ENCODE results near the gene LARGE1.

The LARGE1 gene

DNA sequence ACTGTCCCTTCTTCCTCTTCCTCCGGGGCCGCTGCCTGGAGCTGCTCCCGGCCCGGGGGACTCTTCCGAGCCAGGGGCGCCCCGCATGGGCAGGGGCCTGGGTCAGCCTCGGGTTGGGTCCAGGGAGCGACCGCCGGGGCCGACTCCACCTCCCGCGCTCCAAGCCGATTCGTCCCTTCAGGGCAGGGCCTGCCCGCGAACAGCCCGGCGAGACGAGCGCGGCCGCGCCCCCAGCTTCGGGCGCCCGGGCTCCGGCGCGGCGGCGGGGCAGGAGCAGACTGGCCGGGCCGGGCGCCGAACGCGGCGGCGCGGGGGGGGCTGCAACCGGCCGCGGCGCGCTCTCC is at the start of gene LARGE1:
TSS of gene LARGE1 (minus strand) at position 280 of the 344 bp plus-strand sequence.
- no peak for DNase-seq (ENCODE audit: low read depth in 2 of 2)

DNA sequence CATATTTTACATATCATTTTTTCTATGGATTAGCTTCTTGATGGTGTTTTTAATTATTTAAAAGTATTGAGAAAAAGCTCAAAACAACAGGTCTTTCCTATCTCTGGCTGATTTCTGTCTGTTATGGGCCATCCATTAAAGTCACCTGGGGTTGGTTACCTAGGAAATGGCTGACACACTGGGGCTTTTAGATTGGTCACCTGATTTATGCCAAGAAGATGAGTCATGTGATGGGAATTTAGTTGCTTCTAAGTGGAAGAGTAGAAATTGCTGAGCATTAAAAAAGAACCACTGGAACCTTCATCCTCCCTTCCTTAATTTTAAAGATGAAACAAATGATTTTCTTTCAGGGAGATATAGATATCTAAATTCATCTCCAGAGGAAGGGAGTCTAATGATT is 48.8 kb upstream of the LARGE1 start:
- no peak for DNase-seq (ENCODE audit: low read depth in 2 of 2)

DNA sequence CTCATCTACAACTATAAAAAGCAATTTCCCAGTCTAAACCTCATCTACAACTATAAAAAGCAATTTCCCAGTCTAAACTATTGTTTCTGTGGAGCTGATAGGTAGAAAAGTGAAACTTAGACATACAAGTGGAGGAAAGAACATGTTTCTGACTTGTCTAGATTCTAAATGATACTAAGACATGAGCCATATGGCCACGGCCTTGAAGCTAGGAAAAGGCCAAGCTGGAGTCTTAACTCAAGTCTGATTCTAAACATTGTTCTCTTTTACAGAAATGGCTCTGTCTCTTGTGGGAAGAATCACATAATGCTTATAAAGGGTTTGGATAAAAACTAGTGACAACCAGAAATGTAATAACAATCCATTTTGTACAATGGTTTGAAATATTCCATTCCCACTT is 43.8 kb upstream of the LARGE1 start:
- DNase-seq (ENCODE audit: low read depth in 2 of 2): no peak

DNA sequence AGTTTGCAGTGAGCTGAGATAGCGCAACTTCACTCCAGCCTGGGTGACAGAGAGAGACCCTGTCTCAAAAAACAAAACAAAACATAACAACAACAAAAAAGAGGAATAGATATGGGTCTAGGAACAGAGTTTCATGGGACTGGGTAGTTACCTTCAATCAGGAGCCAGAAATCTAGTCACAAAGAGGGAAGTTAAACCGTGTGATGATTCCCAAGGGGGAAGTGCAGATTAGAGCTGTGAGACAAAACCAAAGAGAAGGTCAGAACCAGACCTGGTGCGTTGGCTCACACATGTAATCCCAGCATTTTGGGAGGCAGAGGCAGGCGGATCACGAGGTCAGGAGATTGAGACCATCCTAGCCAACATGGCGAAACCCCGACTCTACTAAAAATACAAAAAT is 42.1 kb upstream of the LARGE1 start:
- DNase-seq (ENCODE audit: low read depth in 2 of 2): no peak

DNA sequence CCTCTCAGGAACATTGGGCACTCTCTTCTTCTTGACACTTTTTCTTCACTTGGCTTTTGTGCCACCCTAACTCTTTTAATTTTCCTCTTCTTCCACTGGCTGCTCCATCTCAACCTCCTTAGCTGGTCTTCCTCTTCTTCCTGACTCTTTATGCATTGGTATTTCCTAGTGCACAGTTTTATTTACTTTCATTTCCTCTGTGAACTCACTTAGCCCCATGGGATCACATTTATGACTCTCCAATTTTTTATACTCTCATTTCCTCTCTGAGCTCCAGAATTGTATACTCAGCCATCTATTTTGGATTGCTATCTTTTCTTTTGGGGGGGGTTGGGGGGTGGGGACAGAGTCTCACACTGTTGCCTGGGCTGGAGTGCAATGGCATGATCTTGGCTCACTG is 38.5 kb upstream of the LARGE1 start:
- DNase-seq (ENCODE audit: low read depth in 2 of 2): no peak

DNA sequence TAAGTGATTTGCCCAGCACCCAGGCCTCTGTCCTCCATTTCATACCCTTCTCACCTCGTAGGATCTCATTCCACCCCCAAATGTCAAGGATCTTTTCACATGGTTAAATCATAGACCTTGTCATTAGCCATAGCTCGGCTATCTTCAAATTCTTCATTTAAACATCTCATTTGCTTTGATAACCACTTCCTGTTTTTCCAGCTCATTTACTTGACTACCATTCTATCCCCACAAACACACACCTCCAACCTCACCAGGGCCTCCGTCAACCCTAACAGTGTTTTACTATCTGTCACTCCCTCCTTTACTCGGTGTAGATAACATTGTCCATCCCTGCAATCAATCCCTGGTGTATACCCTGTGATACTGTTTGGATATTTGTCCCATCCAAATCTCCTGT is 36.8 kb upstream of the LARGE1 start:
- DNase-seq (ENCODE audit: low read depth in 2 of 2): no peak

DNA sequence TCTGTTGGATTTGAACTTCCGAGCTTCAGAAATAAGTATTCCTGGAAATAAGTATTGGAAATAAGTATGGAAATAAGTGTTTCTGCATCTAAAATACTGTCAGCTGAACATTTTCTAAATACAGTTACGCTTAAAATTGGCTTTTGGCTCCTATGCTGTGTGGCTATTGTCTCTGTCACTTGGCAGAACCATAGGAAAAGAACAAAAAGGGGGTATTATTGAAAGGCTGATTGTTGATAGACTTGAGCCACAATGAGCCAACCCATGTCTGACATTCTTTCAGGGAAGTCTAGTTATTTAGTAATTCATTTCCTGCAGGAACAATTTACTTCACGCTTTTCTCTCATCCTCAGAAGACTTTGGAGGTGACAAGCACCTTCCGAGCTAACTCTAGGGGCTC is 32.5 kb upstream of the LARGE1 start:
- DNase-seq (ENCODE audit: low read depth in 2 of 2): no peak

DNA sequence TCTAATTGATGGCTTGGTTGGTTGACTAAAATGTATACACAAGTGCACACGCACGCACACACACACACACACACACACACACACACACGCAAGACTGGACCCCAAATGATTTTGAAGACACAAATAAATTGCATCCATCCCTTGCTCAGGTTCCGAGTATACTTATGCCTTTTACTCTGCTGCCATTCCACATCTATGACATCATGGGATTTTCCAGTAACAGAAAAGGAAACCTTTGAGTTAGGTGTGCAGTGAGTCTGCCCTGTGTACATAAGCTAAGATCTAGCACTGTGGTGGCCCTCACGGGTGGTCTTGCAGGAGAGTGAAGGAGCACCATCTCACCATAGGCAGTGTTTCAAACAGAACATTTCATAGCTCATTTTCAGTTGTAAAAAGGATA is 20.5 kb upstream of the LARGE1 start:
- DNase-seq (ENCODE audit: low read depth in 2 of 2): no peak

DNA sequence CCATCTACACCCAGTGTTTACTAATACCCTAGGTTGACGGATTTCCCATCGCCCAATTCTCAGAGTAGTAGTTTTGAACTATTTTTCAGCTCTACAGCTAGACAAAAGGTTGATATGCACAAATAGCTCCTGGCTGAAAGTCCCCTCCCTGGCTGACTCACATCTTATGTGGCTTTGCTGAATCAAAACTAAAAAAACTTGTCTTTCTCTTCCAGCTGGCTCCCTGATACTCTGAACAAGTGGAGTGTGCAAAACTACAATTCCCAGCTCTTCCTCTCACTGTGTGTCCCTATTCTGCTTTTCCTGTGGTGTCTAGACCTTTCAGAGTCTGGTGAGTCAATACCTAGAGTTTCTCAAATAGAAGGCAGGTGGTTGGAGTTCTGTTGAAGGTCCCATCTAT is 12.7 kb upstream of the LARGE1 start:
- DNase-seq (ENCODE audit: low read depth in 2 of 2): no peak

DNA sequence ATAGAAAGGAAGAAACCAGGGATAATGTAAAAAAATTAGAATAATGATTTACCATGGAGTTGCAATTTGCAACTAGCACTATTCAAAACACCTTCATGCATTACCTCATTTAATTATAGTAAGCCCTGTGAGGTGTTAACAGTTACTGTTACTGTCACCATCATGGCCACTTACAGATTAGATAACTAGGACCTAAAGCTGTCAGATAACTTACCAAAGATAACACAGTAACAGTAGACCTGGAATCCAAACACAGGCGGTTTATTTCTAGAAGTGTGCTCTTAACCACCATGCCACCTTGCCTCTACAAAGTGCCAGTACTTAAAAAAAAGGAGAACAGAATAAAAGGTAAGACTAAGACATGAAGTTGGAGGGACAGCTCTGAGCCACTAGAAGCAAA is 11.1 kb upstream of the LARGE1 start:
- DNase-seq (ENCODE audit: low read depth in 2 of 2): no peak

DNA sequence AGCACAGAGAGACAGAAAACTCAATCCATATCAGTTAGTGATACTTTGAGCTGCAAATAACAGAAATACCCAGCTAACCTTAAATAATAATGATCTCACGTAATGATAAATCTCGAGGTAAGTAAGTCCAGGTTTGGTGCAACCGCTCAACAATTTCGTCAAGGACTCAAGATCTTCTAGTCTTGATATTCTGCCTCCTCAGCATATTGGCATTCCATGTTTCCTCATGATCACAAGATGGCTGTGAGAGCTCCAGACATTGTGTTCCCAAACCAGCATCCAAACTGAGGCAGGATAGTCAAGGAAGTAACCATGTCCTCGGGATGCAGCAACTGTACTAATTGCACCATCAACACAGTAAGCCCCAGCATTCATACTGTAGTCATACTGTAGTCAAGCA is 7.5 kb upstream of the LARGE1 start:
- DNase-seq (ENCODE audit: low read depth in 2 of 2): no peak

DNA sequence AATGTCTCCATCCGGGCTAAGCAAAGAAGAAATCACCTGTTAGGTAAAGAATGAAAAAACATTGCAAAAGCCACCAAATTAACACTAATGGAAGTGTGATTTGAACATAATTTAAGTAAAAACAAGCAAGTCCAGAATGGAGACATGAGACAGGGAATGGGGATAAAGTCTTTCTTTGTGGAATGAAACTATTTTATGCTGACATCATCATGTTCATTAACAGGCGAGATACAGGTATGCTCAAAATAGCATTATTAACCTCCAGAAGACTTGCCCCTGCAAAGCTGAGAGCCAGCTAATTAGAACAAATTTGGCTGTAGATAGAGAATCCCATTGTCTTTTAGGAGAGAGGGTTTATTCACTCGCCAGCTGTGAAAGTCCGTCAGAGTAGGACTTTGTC is 4.9 kb upstream of the LARGE1 start:
- DNase-seq (ENCODE audit: low read depth in 2 of 2): no peak

DNA sequence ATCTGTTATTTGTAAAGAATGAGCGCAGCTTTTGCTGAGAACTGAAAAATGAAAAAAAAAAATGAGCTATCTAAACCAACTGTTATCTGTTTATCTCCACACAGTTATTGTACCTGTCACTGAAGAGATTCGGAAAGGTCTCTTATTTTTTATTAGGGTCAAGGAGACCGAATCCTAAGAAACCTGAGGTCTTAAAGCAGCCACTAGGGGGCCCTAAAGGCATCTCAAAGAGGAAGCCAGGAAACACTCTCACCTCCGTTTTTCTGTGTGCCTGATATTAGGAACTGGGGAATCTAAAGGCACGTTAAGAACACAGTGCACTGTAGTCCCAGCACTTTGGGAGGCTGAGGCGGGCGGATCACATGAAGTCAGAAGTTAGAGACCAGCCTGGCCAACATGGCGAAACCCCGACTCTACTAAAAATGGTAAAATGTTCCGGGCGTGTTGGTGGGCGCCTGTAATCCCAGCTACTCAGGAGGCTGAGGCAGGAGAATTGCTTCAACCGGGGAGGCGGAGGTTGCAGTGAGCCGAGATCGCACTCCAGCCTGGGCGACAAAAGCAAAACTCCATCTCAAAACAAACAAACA is 3.5 kb upstream of the LARGE1 start:
- no peak for DNase-seq (ENCODE audit: low read depth in 2 of 2)

DNA sequence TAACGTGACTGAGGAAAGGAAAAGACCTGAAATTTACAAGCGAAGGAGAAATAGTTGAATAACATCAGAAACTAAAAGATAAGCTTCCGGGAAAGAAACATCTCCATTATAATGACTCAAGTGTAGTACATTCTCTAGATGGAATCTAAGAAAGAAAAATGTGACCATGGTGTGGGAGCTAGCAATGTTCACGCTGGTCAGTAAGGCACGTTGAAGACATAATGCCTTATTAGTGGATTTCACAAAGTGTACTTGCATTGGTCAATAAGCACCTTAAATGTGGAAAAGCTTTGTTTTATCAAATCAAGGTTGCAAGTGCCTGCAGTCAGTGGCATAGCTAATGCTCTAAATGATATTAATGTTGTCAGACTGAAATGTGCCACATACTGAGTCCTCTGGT is 2.8 kb upstream of the LARGE1 start:
- no peak for DNase-seq (ENCODE audit: low read depth in 2 of 2)

DNA sequence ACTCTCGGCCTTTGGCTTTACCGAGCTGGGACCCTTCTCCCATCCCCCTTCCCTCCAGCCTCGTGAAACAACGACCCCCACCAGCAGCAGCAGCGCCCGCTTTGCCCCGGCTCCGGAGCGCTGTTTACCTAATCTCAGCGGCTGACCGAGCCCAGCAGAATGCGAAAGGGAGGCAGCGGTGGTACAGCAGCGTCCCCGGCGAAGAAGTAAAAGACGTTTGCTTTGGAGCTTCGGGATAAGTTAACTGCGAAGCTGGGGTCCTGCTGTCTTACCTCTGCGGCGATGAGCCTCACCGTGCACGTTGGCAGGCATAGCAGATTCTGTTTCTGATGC is 2.0 kb upstream of the LARGE1 start:
- no peak for DNase-seq (ENCODE audit: low read depth in 2 of 2)

DNA sequence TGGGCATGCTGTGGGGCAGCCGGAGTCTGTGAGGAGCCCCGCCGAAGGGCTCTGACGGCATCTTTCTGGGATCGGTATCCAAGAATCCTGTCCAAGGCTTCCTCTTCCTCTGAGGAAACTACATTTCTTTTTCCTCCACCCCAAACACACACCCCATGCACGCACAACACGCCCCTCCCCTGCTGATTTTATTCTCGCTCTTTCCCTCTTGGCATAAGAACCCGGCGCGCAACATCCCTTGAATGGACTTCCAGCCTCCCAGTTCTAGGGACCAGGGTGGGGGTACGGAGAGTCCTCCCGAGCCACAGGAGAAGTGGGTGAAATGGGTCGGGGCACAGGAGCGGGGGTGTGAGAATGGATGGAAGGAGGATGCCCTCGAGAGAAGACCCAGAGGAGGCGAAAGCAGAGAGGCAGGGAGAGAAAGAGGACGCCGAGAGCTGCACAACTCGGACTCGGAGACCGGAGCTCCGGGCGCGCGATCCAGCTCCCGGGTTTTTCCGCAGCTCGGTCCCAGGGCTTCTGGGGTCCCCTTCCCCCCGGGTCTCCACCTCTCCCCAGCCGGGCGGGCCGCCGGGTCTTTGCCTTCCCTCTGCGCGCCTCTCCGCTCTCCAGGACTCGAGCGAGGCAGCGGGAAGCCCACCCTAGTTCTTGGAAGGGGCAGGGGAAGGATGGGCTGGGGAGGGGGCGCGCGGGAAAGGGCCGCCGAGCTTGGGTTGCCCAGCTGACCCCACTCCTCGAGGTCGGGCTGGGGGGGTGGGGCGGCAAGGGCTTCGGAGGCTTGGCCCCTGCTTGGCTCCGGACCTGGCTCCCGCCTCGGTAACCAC is 1.5 kb upstream of the LARGE1 start:
- no peak for DNase-seq (ENCODE audit: low read depth in 2 of 2)

DNA sequence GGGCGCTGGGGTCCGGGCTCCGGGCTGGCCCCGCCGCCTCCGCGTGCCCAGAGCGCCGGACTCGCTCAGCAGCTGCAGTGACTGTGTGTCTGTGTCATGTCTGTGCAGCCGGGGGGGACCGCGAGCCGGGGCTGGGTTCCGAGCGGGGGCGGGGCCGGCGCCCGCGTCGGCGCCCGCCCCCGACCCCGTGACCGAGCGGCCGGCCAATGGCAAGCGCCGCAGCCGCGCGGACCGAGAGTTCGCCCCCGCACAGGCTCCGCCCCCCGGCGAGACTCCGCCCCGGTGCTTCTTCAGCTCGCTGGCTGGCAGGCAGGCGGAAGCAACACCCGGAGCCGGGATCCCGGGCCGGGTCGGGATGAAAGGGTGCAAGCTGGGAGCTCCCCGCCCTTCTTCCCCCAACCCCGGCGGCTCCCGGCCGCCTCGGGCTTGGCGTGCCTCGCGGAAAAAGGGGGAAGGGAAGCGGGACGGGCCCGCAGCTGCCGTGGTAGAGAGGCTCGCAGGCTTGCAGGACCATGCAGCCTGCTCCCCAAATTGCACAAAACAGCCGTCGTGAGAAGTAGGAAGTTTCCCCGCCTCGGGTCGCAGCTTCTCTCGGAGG is 750 bp upstream of the LARGE1 start:
- peak; percentile 83 to 89 for DNase-seq (ENCODE audit: low read depth in 2 of 2)

DNA sequence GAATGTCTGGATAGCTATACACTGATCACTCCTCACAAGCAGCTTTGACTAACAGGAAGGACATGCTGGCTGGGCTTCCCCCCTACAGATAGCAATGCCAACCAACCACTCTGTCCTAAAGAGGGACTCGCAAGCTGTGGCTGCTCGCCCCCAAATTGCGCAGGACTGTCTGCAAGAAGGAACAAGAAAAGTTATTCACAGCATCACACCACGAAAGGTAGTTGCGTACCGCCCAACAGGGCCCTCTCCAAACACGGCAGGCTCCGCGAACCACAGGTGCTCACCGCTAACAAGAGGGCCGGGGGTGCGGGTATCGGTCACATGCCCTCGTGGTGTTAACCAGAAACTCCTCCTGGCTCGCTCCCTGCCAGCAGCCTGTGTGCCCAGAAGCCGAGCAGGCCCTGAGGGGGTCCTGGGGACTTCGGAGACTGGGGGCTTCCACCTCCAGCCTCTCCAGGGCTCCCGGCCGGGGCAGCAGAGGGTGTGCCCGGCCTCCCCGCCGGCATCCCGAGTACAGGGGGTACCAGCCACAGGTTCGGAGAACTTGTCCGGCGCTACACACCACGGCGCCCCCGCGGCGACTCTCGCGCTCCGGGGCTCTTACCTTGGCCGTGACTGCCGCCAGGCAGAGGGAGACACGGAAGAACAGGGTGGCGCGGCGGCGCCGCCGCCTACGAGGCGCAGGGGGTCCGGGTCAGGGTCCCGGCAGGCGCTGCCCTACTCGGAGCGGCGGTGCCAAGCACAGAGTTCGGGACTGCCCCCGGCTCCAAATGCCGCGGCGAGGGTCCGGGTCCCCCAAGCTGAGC is 682 bp downstream of the LARGE1 start:
- DNase-seq (ENCODE audit: low read depth in 2 of 2): no peak

DNA sequence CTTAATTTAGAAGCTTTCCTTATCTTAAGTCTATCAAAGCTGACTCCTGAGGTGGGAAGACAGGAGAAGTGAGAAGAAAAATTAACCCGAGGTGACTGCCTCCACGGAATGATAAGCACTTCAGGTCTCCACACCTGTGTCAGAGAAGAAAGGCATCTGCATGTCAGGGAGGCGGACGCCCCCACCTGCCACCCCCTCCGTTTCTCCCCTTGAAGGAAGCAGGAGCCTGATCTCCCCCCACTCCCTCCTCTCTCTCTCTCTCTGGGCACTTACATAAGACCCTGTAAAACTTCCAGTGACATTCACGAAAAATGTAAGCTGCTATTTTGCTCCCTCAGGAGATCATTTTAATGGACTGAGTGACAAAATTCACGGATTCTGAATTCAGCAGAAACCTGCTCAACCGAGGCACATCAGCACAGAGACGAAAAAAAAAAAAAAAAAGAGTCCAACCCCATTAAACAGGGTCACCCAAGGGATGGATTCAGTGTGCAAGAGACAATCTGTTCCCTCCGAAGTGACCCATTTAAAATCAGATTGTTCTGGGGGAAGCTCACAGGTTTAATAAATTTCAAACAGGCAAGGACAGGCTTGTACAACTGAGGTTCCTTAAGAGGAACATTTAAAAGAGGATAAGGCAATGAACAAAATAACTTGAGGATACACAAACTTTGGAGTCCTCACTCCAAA is 1.5 kb downstream of the LARGE1 start:
- DNase-seq (ENCODE audit: low read depth in 2 of 2): no peak

DNA sequence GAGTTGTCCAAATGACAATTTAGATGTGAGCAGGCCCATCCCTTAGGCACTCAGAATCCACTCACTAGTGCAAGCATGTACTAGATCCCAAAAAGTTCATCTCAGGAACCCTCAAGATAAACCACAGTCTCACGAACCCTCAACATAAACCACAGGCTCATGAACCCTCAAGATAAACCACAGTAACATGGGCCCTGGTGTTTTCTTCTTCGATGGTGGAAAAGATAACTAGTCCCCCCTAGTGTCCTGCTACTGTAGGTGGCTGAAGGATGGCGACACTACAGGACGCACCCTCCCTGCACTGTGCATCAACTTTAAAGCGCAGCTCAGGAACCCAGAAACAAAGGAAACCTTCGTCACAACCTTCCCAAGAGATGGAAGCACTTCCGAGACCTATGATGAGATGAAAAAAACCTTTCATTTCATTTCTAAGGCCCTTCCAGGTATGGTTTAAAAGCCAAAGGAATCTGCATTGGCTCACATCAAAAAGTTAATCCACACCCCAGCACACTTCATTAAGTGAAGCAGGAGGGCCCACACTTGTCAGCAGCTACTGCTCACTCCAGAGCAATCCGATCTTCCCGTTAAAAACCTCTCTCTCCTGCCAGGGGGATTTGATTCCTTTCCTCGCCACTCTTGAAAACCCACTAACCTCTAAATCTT is 2.4 kb downstream of the LARGE1 start:
- no peak for DNase-seq (ENCODE audit: low read depth in 2 of 2)

DNA sequence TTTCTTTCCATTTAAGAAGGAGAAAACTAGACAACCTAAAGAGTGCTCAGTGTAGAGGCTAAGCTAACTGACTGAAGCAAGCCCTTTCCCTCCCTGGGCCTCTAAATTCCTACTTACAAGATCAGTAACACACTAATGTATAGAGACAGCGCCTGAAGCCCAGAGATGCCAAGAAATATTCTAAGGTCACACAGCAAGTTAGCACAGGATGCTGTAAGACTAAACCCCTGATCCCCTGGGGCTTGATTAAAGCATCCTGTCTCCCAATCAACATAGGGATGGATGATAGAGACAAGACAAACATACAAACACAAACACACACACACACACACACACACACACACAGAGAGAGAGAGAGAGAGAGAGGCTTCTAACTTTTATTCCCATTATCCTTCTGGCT is 5.6 kb downstream of the LARGE1 start:
- DNase-seq (ENCODE audit: low read depth in 2 of 2): no peak

DNA sequence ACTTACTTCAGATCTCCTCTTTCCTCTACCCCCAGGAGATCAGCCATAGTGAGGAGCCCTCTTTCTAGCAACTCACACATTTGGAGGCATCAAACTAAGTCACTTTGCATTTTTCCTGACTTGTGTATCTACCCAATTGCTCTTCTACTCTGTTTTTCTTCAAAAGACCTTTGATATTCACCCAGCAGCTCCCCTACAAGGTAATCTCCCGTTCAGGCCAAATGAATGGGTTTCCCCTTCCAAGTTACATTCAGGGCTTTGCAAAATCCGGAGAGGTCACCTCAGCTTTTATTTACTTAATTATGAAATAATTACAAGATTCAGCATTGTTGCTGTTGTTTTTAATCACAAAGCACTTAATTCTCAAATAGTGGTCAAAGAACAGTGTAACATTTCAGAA is 6.1 kb downstream of the LARGE1 start:
- no peak for DNase-seq (ENCODE audit: low read depth in 2 of 2)

Data from stimulated activated CD8-positive, alpha-beta memory T cell treated with anti-CD3 and anti-CD28 coated beads, Interleukin-15, amount 100 ng/mL, for 48 hours (primary cell).